COLO829 (cell line): ENCODE data around the gene STK40.

ENCODE experiments used
- DNase-seq: peaks from one replicate; pipeline ENCODE4 v3.0.0; 2012; ENCODE audit warnings: low spot score

STK40 gene

GRCh38 chr1:36309397-36309796 is 76.3 kb downstream of the STK40 start:
- no peak for DNase-seq

- DNase-seq: no peak
These were observed 78.0 kb downstream of the STK40 start for GRCh38 chr1:36307601-36308330.

- peak; percentile 84 for DNase-seq
These were observed 78.7 kb downstream of the STK40 start for GRCh38 chr1:36306902-36307456.

GRCh38 chr1:36306210-36306901 is 79.4 kb downstream of the STK40 start, which contains the start of gene SH3D21:
Gene SH3D21 (plus strand): TSS chr1:36306368. CDS start chr1:36306421, 53 bp downstream.
- no peak for DNase-seq

DNA sequence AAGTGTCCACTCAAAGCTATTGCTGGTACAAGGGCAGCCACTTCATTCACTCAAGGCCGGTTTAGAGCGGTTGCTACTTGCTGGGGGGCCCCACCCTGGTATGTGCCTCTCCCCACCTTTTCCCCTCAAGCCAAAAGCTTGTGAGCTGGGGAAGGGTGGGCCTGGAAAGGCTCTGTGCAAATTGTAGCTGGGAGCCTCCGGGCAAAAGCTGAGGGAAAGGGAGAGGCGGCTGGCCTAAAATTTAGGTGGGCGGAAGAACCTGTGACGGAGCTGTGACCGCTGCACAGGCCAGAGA is 79.9 kb downstream of the STK40 start:
- DNase-seq: no peak

- no peak for DNase-seq
These were observed 80.5 kb downstream of the STK40 start for GRCh38 chr1:36304970-36305914.

- no peak for DNase-seq
These were observed 81.2 kb downstream of the STK40 start for GRCh38 chr1:36304521-36304920.

- DNase-seq: no peak
These were observed 81.9 kb downstream of the STK40 start for GRCh38 chr1:36303650-36304360.

DNA sequence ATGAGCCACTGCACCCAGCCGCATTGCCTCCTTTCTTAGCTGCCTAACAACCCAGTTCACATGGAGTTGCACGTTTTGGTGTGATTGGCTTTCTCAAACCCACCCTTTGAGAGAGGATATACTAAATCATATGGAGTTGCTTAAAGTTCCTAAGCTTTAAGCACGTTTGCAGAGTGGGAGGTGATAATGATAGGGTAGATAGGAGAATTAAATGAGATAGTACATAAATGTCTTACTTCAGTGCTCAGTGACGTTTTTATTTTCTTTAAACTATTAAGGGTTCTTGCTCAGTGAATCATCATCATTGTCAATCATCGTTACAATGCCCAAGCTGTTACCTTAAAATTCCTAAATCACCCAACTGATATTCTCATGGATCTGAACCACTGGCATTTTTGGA is 82.5 kb downstream of the STK40 start:
- no peak for DNase-seq

DNA sequence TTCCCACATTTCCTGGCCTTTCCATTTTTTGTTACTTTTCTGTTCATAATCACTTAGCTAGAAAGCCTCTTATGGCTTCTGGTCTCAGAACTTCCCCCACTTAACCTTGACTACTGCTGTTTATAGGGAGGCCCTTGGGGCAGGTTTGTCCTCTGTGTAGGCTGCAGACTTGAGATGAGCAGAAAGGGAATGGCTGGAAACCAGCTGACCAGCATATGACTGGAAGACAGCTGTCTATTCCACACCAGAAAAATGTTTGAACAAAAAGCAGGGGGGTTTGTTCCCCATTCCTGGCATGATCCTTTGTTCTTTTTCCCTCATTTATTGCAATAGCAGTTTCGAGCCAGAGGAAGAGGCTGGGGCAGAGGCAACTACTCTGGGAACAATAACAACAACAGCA is 84.5 kb downstream of the STK40 start:
- DNase-seq: no peak

DNA sequence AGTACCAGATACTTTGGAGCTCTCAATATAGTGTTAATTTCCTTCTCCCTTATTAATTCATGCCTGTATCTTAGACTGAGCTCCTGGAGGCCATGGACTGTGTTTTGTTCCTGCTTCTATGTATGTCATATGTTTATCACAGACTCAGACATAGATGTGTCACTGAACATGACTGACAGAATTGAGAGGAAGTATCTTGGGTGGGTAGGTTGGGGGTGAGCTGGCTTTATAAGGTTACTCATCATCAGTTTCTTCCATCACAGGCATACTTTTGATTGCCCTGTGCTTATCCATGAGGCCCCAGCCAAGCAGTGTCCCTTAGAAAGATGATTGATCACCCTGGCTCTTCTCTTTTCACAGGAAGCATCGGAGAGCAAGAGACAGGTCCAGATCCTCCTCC is 85.2 kb downstream of the STK40 start:
- no peak for DNase-seq

DNA sequence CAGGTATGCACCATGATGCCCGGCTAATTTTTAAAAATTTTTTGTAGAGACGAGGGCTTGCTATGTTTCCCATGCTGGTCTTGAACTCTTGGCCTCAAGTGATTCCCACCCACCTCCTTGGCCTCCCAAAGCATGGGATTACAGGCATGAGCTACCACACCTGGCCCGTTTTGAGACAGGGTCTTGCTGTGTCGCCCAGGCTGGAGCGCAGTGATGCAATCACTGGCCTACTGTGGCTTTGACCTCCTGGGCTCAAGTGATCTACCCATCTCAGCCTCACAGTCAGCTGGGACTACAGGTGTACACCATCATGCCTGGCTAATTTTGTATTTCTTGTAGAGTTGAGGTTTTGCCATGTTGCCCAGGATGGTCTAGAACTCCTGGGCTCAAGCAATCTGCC is 87.1 kb downstream of the STK40 start:
- no peak for DNase-seq

- no peak for DNase-seq
These were observed 88.7 kb downstream of the STK40 start for GRCh38 chr1:36297062-36297461.

- no peak for DNase-seq
These were observed 90.3 kb downstream of the STK40 start for GRCh38 chr1:36295390-36295789.
